Rectal smooth muscle tissue (tissue), 1 donor: Measurements from ENCODE around the gene C6orf118.

ENCODE experiments used
- H3K27ac ChIP-seq: one replicate; pipeline ENCODE4 v1.7.0; 2013; ENCODE audit warnings: low read depth, low read length, inconsistent platforms
- H3K27me3 ChIP-seq: one replicate; pipeline ENCODE4 v1.7.0; 2013; ENCODE audit warnings: low read length; ENCODE audit not compliant: control insufficient read depth, insufficient read depth
- H3K36me3 ChIP-seq: one replicate; pipeline ENCODE4 v1.7.0; 2013; ENCODE audit warnings: low read length; ENCODE audit not compliant: control insufficient read depth, insufficient read depth
- H3K4me1 ChIP-seq: one replicate; pipeline ENCODE4 v1.7.0; 2013; ENCODE audit warnings: low read length; ENCODE audit not compliant: control insufficient read depth, insufficient read depth
- H3K4me3 ChIP-seq: one replicate; pipeline ENCODE4 v1.7.0; 2013; ENCODE audit warnings: low read length
- H3K9ac ChIP-seq: one replicate; pipeline ENCODE4 v1.7.0; 2013; ENCODE audit warnings: low read length

The C6orf118 gene

GRCh38 chr6:165308926-165309731 is at the start of gene C6orf118:
TSS of gene C6orf118 (minus strand) at chr6:165309605. CDS start at chr6:165309586, 19 bp downstream.
- H3K36me3 ChIP-seq = no peaks in the 10 kb centered on the region
- peaks cover 2% of the 10 kb centered on the region for H3K4me1 ChIP-seq
- peak within 1 kb of the TSS; percentile 50 for H3K4me3 ChIP-seq
- no peak within 1 kb of the TSS for H3K27ac ChIP-seq
- H3K9ac ChIP-seq = no peak within 1 kb of the TSS
- no peaks in the 10 kb centered on the region for H3K27me3 ChIP-seq

- H3K27me3 ChIP-seq = no peaks in the 10 kb centered on the region
- H3K9ac ChIP-seq = no peak overlapping the region
- no peaks in the 10 kb centered on the region for H3K36me3 ChIP-seq
- H3K27ac ChIP-seq = no peak overlapping the region
- no peaks in the 10 kb centered on the region for H3K4me1 ChIP-seq
- no peak overlapping the region for H3K4me3 ChIP-seq
Measured at GRCh38 chr6:165345700-165346099, 36.3 kb upstream of the C6orf118 start.

DNA sequence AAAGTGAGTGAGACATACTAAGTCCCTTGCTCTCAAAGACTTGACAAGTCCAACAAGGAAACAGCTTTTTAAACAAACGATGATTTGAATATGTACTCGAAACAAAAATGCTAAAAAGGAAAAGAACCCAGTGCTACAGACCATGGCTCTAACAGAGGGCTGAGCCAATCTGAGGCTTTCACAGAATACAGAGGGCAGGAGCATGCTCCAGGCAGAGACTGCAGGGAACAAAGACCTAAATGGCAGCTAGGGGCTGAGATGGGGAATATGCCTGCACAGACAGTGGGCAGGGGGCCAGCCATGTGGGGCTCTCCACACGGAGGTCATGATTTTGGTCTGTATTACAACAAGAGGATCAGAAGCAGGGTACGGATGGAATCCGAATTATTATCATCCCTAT is 31.1 kb upstream of the C6orf118 start:
- Histone ChIP-seq H3K27me3 (no peaks in the 10 kb centered on the region), H3K27ac (no peak overlapping the region), H3K4me3 (no peak overlapping the region), H3K9ac (no peak overlapping the region), H3K36me3 (no peaks in the 10 kb centered on the region), H3K4me1 (no peaks in the 10 kb centered on the region)

GRCh38 chr6:165325609-165326008 is 16.2 kb upstream of the C6orf118 start:
- H3K27me3 ChIP-seq = no peaks in the 10 kb centered on the region
- H3K9ac ChIP-seq = no peak overlapping the region
- no peak overlapping the region for H3K4me3 ChIP-seq
- no peaks in the 10 kb centered on the region for H3K36me3 ChIP-seq
- no peak overlapping the region for H3K27ac ChIP-seq
- H3K4me1 ChIP-seq = no peaks in the 10 kb centered on the region

DNA sequence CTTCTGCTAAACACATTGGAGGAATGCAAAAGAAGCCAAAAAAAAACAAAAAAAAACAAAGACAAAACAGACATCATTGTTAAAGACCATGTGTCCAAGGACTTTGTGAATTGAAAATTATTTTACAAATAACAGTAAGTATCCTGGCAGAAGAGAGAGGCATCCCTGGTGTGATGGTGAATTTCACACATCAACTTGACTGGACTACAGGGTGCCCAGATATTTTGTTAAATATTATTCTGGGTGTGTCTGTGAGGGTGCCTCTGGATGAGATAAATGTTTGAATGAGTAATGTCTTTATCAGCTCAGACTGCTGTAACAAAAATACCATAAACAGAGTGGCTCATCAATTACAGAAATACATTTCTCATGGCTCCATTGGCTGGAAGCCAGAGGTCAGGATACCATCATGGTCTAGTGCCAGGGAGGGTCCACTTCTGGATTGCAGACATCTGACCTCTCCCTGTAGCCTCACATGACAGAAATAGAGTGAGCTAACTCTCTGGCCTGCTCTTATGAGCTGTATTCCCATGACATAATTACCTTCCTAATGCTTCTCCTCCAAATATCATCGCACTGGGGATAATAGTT is 12.2 kb upstream of the C6orf118 start:
- H3K4me3 ChIP-seq = no peak overlapping the region
- no peak overlapping the region for H3K27ac ChIP-seq
- H3K9ac ChIP-seq = no peak overlapping the region
- H3K36me3 ChIP-seq = no peaks in the 10 kb centered on the region
- H3K27me3 ChIP-seq = no peaks in the 10 kb centered on the region
- H3K4me1 ChIP-seq = no peaks in the 10 kb centered on the region

- H3K4me3 ChIP-seq = no peak overlapping the region
- no peaks in the 10 kb centered on the region for H3K4me1 ChIP-seq
- H3K27me3 ChIP-seq = no peaks in the 10 kb centered on the region
- H3K9ac ChIP-seq = no peak overlapping the region
- H3K36me3 ChIP-seq = no peaks in the 10 kb centered on the region
- no peak overlapping the region for H3K27ac ChIP-seq
Measured at GRCh38 chr6:165321150-165321549, 11.7 kb upstream of the C6orf118 start.

GRCh38 chr6:165317723-165318122 is 8.3 kb upstream of the C6orf118 start:
- Histone ChIP-seq H3K27ac (no peak overlapping the region), H3K4me1 (no peaks in the 10 kb centered on the region), H3K9ac (no peak overlapping the region), H3K27me3 (no peaks in the 10 kb centered on the region), H3K4me3 (no peak overlapping the region), H3K36me3 (no peaks in the 10 kb centered on the region)

- no peaks in the 10 kb centered on the region for H3K36me3 ChIP-seq
- no peaks in the 10 kb centered on the region for H3K27me3 ChIP-seq
- no peak overlapping the region for H3K27ac ChIP-seq
- peaks cover 2% of the 10 kb centered on the region for H3K4me1 ChIP-seq
- H3K4me3 ChIP-seq = no peak overlapping the region
- no peak overlapping the region for H3K9ac ChIP-seq
Measured at GRCh38 chr6:165306955-165307354, 2.5 kb downstream of the C6orf118 start.

DNA sequence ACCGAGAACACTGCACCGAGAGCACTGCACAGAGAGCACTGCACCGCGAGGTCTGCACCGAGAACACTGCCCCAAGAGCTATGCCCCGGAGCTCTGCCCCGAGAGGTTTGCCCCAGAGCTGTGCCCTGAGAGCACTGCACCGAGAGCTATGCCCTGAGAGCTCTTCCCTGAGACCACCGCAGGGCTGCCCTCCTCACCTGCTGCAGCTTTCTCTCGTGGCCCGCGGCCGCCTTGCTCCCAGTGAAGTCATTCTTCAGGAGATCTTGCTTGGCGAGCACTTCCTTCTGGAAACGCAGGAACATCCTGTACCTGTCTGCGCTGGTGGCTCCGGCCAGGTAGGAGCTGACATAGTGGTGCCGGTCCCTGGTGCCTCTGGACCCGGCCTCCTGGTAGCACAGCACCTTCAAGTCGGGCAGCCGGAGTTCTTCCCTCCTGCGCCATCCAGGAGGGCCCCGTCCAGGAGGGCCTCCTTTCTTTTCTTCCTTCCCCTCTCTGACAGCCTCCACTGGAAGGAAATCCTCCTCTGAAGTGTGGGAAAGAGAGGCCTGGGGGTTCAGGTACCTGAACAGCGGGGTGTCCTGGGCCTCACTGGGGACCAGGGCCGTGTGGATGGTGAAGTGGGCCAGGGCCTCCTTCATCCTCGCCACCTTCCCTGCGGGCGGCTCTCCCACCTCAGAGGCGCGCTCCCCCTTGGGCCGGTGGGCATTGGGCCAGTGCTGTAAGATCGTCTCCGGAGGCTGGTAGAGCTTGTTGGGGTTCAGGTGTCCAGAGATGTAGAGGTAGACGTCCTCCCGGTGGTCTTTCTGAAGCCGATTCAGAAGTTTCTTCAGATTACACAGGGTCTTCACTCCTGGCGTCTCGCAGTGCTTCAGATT is 7.8 kb downstream of the C6orf118 start:
- Histone ChIP-seq H3K36me3 (no peaks in the 10 kb centered on the region), H3K27me3 (no peaks in the 10 kb centered on the region), H3K4me1 (no peaks in the 10 kb centered on the region), H3K27ac (no peak overlapping the region), H3K4me3 (no peak overlapping the region), H3K9ac (no peak overlapping the region)

GRCh38 chr6:165300422-165300936 is 8.9 kb downstream of the C6orf118 start:
- Histone ChIP-seq H3K27me3 (no peaks in the 10 kb centered on the region), H3K4me3 (no peak overlapping the region), H3K27ac (no peak overlapping the region), H3K4me1 (no peaks in the 10 kb centered on the region), H3K9ac (no peak overlapping the region), H3K36me3 (no peaks in the 10 kb centered on the region)

DNA sequence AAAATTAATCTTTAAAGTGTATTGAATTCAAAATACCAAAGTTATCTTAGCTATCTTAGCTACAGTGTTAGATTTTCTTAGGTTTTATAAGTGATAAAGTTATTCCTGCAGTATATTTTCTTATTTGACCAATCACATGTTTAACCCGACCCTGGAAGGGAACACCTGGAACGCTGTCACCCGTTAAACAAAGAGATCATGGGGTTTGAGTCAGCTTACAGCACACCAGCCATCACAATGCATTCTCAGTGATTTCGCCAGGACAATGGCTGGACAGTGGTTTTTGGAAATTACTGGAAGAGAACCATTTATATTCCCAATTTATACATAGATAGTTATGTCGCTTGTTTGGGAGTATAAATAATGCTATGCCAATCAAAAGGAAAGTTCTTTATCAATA is 10.5 kb downstream of the C6orf118 start:
- Histone ChIP-seq H3K27ac (no peak overlapping the region), H3K9ac (no peak overlapping the region), H3K4me3 (no peak overlapping the region), H3K4me1 (no peaks in the 10 kb centered on the region), H3K27me3 (no peaks in the 10 kb centered on the region), H3K36me3 (no peaks in the 10 kb centered on the region)

GRCh38 chr6:165298402-165298801 is 11.0 kb downstream of the C6orf118 start:
- H3K4me1 ChIP-seq = no peaks in the 10 kb centered on the region
- H3K9ac ChIP-seq = no peak overlapping the region
- no peaks in the 10 kb centered on the region for H3K27me3 ChIP-seq
- H3K36me3 ChIP-seq = no peaks in the 10 kb centered on the region
- no peak overlapping the region for H3K27ac ChIP-seq
- no peak overlapping the region for H3K4me3 ChIP-seq
